Natural killer cell (primary cell): Measurements from ENCODE around the gene CLEC5A. TPM values are rescaled to one million over a fixed set of nuclear protein-coding genes. Genes with fewer than 3 reads are reported as not detected.

Experiments
- ATAC-seq, 3 donors: fragments of 150-1000 bp in 2 of 3; fragments of 200-7000 bp in 1 of 3; cut with Tn5 transposase; 1 replicate in 1 of 3; 2 replicates in 2 of 3; pipeline ENCODE4 v1.10.0; 2021; ENCODE audit warnings: mild to moderate bottlenecking in 2 of 3, moderate library complexity in 2 of 3
- DNase-seq, 2 donors: peaks; one replicate each; pipeline versions ENCODE4 v3.0.0 to v3.0.0-alpha.2; 2013 to 2021; ENCODE audit warnings: mixed read lengths in 1 of 2
- H3K27ac ChIP-seq: one replicate; pipeline ENCODE4 v1.5.1; 2013; ENCODE audit warnings: mild to moderate bottlenecking, low read length
- H3K27me3 ChIP-seq: one replicate; pipeline ENCODE4 v1.6.1; 2013; ENCODE audit warnings: low read length; ENCODE audit not compliant: control insufficient read depth, insufficient read depth
- H3K36me3 ChIP-seq: one replicate; pipeline ENCODE4 v1.6.1; 2013; ENCODE audit warnings: low read length; ENCODE audit not compliant: control insufficient read depth, insufficient read depth
- H3K4me1 ChIP-seq: one replicate; pipeline ENCODE4 v1.6.1; 2013; ENCODE audit warnings: low read length; ENCODE audit not compliant: control insufficient read depth, insufficient read depth
- H3K4me3 ChIP-seq: one replicate; pipeline ENCODE4 v1.5.1; 2013; ENCODE audit warnings: low read length
- H3K9me3 ChIP-seq: one replicate; pipeline ENCODE4 v1.6.1; 2013; ENCODE audit warnings: low read length; ENCODE audit not compliant: control insufficient read depth, insufficient read depth
- H3K27ac Mint-ChIP-seq, 2 donors: one replicate each; pipeline ENCODE4 v1.8.0; 2022; ENCODE audit warnings: mild to moderate bottlenecking in 2 of 2, mixed read lengths in 2 of 2, moderate library complexity in 1 of 2
- H3K27me3 Mint-ChIP-seq, 2 donors: one replicate each; pipeline ENCODE4 v1.8.0; 2022; ENCODE audit warnings: low read depth in 2 of 2, mixed read lengths in 2 of 2
- H3K36me3 Mint-ChIP-seq: one replicate; pipeline ENCODE4 v1.8.0; 2022; ENCODE audit warnings: mixed read lengths
- H3K4me1 Mint-ChIP-seq, 2 donors: one replicate each; pipeline ENCODE4 v1.8.0; 2022; ENCODE audit warnings: mixed read lengths in 2 of 2
- H3K4me3 Mint-ChIP-seq: one replicate; pipeline ENCODE4 v1.8.0; 2022; ENCODE audit warnings: mild to moderate bottlenecking, moderate library complexity, mixed read lengths
- H3K9me3 Mint-ChIP-seq, 2 donors: one replicate each; pipeline ENCODE4 v1.8.0; 2022; ENCODE audit warnings: mixed read lengths in 2 of 2
- WGBS: methylation state at CpG from one replicate; pipeline ENCODE4 v1.1.7; 2013; ENCODE audit warnings: missing lambda C conversion rate; ENCODE audit not compliant: insufficient coverage; 5-methylcytosine and 5-hydroxymethylcytosine counted together
- intact Hi-C: fragments of 100-400 bp; cut with micrococcal nuclease; formaldehyde crosslinking; loops from one replicate; pipeline ENCODE4 v1.14.2; 2022
- total RNA-seq, 4 donors: library from RNA; stranded (reverse); fragments of 120-200 nt in 1 of 4; gene quantifications; one replicate each; pipeline versions ENCODE4 v1.2.3 to v1.2.4, GENCODE V29; 2013 to 2022
- TF ChIP-seq, protein P1 (sequence below): fragments of 200-600 bp; IDR thresholded peaks from one replicate; pipeline ENCODE4 v1.8.0; 2022; ENCODE audit warnings: antibody characterized with exemption

The CLEC5A gene
- total RNA-seq, 3 donors from 2014 or later (not counting 1 experiment from before 2014, with no cell fraction given), result 0.60 TPM; not detected in 2

DNA sequence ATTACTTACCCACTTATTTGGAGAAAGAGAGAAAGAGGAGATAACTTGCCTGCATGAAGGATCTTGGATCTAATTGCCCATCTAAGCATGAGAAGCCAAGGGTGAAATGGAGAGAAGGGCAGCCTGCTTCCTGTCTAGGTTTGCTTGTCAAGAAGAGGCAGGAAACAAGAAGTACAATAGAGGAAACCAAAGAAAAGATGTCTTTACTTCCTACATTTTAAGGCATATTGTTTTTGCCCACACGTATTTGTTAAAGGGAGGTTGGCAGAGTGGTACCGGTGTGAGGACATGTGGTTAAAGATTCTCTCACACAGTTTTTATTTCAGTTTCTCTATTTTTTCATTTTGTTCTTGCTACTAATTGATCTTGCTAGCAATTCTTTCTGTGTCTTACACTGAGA is 32.8 kb upstream of the CLEC5A start:
- Mint-ChIP-seq H3K4me3 (peak overlapping the region; percentile 57), H3K27ac (peak overlapping the region; percentile 63 to 73), H3K4me1 (peaks cover 34 to 36% of the 10 kb centered on the region in 2 donors), H3K36me3 (no peaks in the 10 kb centered on the region), H3K9me3 (peaks cover 2 to 3% of the 10 kb centered on the region in 2 donors), H3K27me3 (no peaks in the 10 kb centered on the region)
- DNase-seq (peak in 1 of 2 donors; percentile 3), ATAC-seq (peak; percentile 34 to 76 (median 74))
- H3K27ac ChIP-seq, result peak overlapping the region; percentile 49
- H3K4me1 ChIP-seq, result peaks cover 12% of the 10 kb centered on the region
- no peaks in the 10 kb centered on the region for H3K27me3 ChIP-seq
- H3K9me3 ChIP-seq, result no peaks in the 10 kb centered on the region
- TF ChIP-seq, protein P1, sequence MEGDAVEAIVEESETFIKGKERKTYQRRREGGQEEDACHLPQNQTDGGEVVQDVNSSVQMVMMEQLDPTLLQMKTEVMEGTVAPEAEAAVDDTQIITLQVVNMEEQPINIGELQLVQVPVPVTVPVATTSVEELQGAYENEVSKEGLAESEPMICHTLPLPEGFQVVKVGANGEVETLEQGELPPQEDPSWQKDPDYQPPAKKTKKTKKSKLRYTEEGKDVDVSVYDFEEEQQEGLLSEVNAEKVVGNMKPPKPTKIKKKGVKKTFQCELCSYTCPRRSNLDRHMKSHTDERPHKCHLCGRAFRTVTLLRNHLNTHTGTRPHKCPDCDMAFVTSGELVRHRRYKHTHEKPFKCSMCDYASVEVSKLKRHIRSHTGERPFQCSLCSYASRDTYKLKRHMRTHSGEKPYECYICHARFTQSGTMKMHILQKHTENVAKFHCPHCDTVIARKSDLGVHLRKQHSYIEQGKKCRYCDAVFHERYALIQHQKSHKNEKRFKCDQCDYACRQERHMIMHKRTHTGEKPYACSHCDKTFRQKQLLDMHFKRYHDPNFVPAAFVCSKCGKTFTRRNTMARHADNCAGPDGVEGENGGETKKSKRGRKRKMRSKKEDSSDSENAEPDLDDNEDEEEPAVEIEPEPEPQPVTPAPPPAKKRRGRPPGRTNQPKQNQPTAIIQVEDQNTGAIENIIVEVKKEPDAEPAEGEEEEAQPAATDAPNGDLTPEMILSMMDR, result no peak
- no peak overlapping the region for H3K4me3 ChIP-seq
- H3K36me3 ChIP-seq, result no peaks in the 10 kb centered on the region
- no CpG with 5 or more reads among the region's 2 CpGs for WGBS
- intact Hi-C loops, result loop anchor here (5.0 kb wide), 2 partner anchors 33 to 378 kb away; no protein-coding TSS in a partner anchor

DNA sequence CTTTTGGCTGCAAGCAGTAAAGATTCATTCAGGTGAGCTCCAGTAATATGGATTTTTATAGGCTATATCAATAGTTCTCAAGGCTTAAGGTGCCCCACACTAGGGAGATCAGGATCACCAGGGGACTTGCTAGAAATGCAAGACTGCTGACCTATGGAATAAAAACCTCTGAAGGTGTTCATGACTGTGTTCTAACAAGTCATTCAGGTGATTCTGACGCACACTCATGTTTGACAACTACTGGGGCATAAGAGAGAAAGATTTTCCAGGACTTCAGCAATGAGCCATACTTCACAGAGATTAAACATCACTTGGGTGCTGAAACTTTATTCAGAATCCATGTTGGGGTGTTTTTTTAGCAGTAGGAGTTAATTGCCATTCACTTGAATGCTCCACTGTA is 31.6 kb upstream of the CLEC5A start:
- no peaks in the 10 kb centered on the region for H3K27me3 Mint-ChIP-seq

DNA sequence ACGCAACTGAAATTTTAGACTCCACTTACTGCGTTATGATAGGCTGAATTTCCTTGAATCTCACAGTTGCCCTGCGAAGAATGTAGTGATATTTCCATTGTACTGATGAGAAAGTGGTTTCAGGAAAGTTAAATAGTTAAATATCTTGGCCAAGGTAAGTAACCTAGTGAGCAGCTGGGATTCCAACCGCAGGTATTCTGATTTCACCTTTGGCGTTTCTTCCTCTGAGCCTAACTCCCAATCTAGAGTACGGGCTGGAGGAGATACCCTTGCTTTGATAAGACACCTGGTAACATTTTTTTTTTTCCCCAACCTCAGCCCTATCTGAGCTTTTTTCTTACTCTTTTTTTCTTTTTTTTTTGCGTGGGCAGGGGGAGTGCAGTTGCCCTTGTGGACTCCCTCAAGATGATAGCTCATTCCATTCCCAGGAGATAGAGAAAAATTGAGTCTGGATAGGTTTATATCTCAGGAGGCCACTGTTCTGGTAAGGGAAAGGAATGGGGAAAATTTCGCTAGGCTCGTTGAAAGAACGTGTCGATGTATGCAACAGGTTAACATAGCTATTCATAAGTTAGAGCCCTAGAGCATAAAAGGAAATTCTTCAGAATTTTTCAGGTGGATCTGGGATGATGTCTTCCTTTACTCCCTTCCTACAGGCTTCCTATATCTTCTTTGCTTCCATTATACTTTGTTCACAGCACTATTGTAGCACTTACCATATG is 29.9 kb upstream of the CLEC5A start:
- Mint-ChIP-seq H3K9me3 (peaks cover 2 to 3% of the 10 kb centered on the region in 2 donors), H3K27ac (peak overlapping the region; percentile 72 to 83), H3K4me1 (peaks cover 34 to 36% of the 10 kb centered on the region in 2 donors), H3K27me3 (no peaks in the 10 kb centered on the region), H3K4me3 (peak overlapping the region; percentile 82), H3K36me3 (no peaks in the 10 kb centered on the region)
- 50% methylated on average over 10 of the region's 11 CpGs for WGBS
- Histone ChIP-seq H3K36me3 (no peaks in the 10 kb centered on the region), H3K27me3 (no peaks in the 10 kb centered on the region), H3K4me3 (no peak overlapping the region), H3K4me1 (peaks cover 12% of the 10 kb centered on the region), H3K9me3 (no peaks in the 10 kb centered on the region), H3K27ac (no peak overlapping the region)
- DNase-seq (no peak), ATAC-seq (no peak)
- intact Hi-C loops, result loop anchor here (5.0 kb wide), 2 partner anchors 36 to 381 kb away; no protein-coding TSS in a partner anchor
- TF ChIP-seq, protein P1, result peak; percentile 13

More for the DNA sequence above, 31.6 kb upstream of the CLEC5A start:
- Histone ChIP-seq H3K9me3 (no peaks in the 10 kb centered on the region), H3K4me3 (no peak overlapping the region), H3K27me3 (no peaks in the 10 kb centered on the region), H3K36me3 (no peaks in the 10 kb centered on the region), H3K27ac (no peak overlapping the region), H3K4me1 (peaks cover 12% of the 10 kb centered on the region)
- DNase-seq (no peak), ATAC-seq (no peak)
- Mint-ChIP-seq H3K9me3 (peaks cover 2 to 3% of the 10 kb centered on the region in 2 donors), H3K36me3 (no peaks in the 10 kb centered on the region), H3K4me1 (peaks cover 34 to 36% of the 10 kb centered on the region in 2 donors), H3K4me3 (peak overlapping the region; percentile 42), H3K27ac (peak overlapping the region; percentile 31 to 73)
- TF ChIP-seq, protein P1, result no peak
- intact Hi-C loops, result loop anchor here (5.0 kb wide), 2 partner anchors 34 to 379 kb away; no protein-coding TSS in a partner anchor
- WGBS, result 86% methylated on average over 1 of the region's 1 CpG
